GM21528 (cell line): ENCODE data around the gene PLXDC2.
"Not testable (repeated sequence)": the region's sequence is repeated elsewhere in the genome, so short reads cannot be mapped to it uniquely, and the experiment has no call there.

Experiments
- ATAC-seq: cut with Tn5 transposase; IDR thresholded peaks from one replicate; pipeline ENCODE4 v1.9.1; 2021; ENCODE audit warnings: mild to moderate bottlenecking, moderate library complexity; ENCODE audit not compliant: unreplicated experiment, low FRiP score

Gene PLXDC2

GRCh38 chr10:20158086-20158485, 341.9 kb downstream of the PLXDC2 start:
- ATAC-seq: no peak

- no peak for ATAC-seq
Measured at GRCh38 chr10:20162123-20162522, 345.9 kb downstream of the PLXDC2 start.

- ATAC-seq: no peak
Measured at GRCh38 chr10:20166096-20166675, 350.0 kb downstream of the PLXDC2 start.

- no peak for ATAC-seq
Measured at GRCh38 chr10:20170661-20171060, 354.4 kb downstream of the PLXDC2 start.

GRCh38 chr10:20173046-20173445, 356.8 kb downstream of the PLXDC2 start:
- ATAC-seq: no peak

- no peak for ATAC-seq
Measured at GRCh38 chr10:20175719-20176118, 359.5 kb downstream of the PLXDC2 start.

GRCh38 chr10:20180766-20181165, 364.5 kb downstream of the PLXDC2 start:
- no peak for ATAC-seq

GRCh38 chr10:20181434-20181833, 365.2 kb downstream of the PLXDC2 start:
- no peak for ATAC-seq

GRCh38 chr10:20185116-20185515, 368.9 kb downstream of the PLXDC2 start:
- no peak for ATAC-seq

GRCh38 chr10:20191392-20191791, 375.2 kb downstream of the PLXDC2 start:
- not testable (repeated sequence) for ATAC-seq

- ATAC-seq: no peak
Measured at GRCh38 chr10:20195076-20195475, 378.8 kb downstream of the PLXDC2 start.

GRCh38 chr10:20200758-20201157, 384.5 kb downstream of the PLXDC2 start:
- no peak for ATAC-seq

- ATAC-seq: no peak
Measured at GRCh38 chr10:20202337-20202736, 386.1 kb downstream of the PLXDC2 start.

- no peak for ATAC-seq
Measured at GRCh38 chr10:20207653-20208052, 391.4 kb downstream of the PLXDC2 start.

- ATAC-seq: not testable (repeated sequence)
Measured at GRCh38 chr10:20209098-20209497, 392.9 kb downstream of the PLXDC2 start.

GRCh38 chr10:20215547-20216152, 399.4 kb downstream of the PLXDC2 start:
- ATAC-seq: no peak

GRCh38 chr10:20221356-20221755, 405.1 kb downstream of the PLXDC2 start:
- no peak for ATAC-seq

GRCh38 chr10:20228729-20229128, 412.5 kb downstream of the PLXDC2 start:
- ATAC-seq: no peak

- no peak for ATAC-seq
Measured at GRCh38 chr10:20232079-20232705, 416.0 kb downstream of the PLXDC2 start.

- no peak for ATAC-seq
Measured at GRCh38 chr10:20233423-20233822, 417.2 kb downstream of the PLXDC2 start.

- ATAC-seq: no peak
Measured at GRCh38 chr10:20234579-20234978, 418.3 kb downstream of the PLXDC2 start.

- ATAC-seq: no peak
Measured at GRCh38 chr10:20237091-20237570, 420.9 kb downstream of the PLXDC2 start.
